Activated naive CD4-positive, alpha-beta T cell treated with anti-CD3 and anti-CD28 coated beads, Interleukin-2, amount 50 U/mL, for 24 hours (primary cell): ENCODE results near the gene LNX1.
A peak's percentile ranks its signal among the peaks of the same experiment; 100 is the strongest.
"Not testable (repeated sequence)": the region's sequence is repeated elsewhere in the genome, so short reads cannot be mapped to it uniquely, and the experiment has no call there.

ENCODE experiments used
- H3K27ac Mint-ChIP-seq: one replicate; pipeline ENCODE4 v1.8.0; 2021; ENCODE audit warnings: mild to moderate bottlenecking, mixed read lengths
- H3K27me3 Mint-ChIP-seq: one replicate; pipeline ENCODE4 v1.8.0; 2021; ENCODE audit warnings: mixed read lengths
- H3K36me3 Mint-ChIP-seq: one replicate; pipeline ENCODE4 v1.8.0; 2021; ENCODE audit warnings: mixed read lengths
- H3K4me1 Mint-ChIP-seq: one replicate; pipeline ENCODE4 v1.8.0; 2021; ENCODE audit warnings: mixed read lengths
- H3K4me3 Mint-ChIP-seq: one replicate; pipeline ENCODE4 v1.8.0; 2021; ENCODE audit warnings: mild to moderate bottlenecking, mixed read lengths
- H3K9me3 Mint-ChIP-seq: one replicate; pipeline ENCODE4 v1.8.0; 2021; ENCODE audit warnings: mixed read lengths

The LNX1 gene

GRCh38 chr4:53485658-53486040, 105.6 kb downstream of the LNX1 start:
- Mint-ChIP-seq H3K36me3 (no peaks in the 10 kb centered on the region), H3K4me1 (no peaks in the 10 kb centered on the region), H3K27me3 (peaks cover 19% of the 10 kb centered on the region), H3K9me3 (no peaks in the 10 kb centered on the region), H3K4me3 (no peak overlapping the region), H3K27ac (no peak overlapping the region)

DNA sequence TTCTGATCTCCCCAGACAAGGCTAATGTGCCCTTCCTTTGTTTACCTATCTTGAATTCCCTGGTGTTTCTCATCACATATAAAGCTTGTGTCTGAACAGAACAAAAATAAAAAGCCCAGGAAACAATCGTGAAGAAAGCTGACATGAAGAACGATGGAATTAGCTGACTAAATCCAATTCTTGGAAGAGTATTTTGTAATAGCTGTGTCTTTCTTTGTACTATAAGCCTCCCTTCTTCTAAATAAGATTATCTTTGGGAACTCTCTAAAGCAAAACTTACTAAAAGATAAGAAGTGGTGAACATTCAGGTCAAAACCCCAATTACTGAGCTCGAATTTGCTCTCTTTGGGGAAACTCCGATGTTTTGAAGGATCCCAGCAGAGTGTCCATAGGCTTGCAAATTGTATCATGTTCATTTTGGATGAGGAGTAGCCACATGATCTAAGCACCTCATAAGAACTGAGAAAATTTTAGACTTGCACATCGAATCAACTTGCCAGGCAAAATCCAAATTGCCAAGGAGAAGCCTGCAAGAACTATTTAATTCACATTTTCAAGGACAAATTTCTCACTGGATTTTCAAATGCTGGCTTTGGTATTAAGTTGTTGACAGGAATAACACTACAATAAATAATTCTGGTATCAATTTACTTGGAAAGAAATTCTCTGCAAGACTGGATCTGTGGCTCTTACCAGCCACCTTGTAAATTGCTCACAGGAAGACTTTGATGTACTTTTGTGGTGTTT, 106.2 kb downstream of the LNX1 start:
- Mint-ChIP-seq H3K36me3 (no peaks in the 10 kb centered on the region), H3K27ac (no peak overlapping the region), H3K4me3 (no peak overlapping the region), H3K9me3 (no peaks in the 10 kb centered on the region), H3K27me3 (peaks cover 18% of the 10 kb centered on the region), H3K4me1 (no peaks in the 10 kb centered on the region)

DNA sequence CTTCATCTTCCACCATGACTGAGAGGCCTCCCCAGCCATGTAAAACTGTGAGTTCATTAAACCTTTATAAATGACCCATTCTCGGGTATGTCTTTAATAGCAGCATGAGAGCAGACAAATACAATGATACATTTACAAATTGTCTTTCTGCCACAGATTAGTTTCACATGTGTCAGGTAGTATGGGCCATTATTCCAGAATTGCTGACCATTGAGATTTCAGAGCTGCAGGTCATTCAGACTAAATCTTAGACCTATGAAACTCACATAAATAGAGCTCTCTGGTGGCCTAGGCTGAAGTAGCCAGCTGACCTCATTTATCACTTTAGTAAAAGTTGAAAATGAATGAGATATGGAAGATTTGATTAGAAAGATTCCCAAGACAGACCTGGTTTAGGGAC, 108.0 kb downstream of the LNX1 start:
- H3K36me3 Mint-ChIP-seq, result no peaks in the 10 kb centered on the region
- H3K4me1 Mint-ChIP-seq, result no peaks in the 10 kb centered on the region
- H3K27me3 Mint-ChIP-seq, result peaks cover 19% of the 10 kb centered on the region

GRCh38 chr4:53481586-53481985, 109.7 kb downstream of the LNX1 start:
- Mint-ChIP-seq H3K4me1 (no peaks in the 10 kb centered on the region), H3K27me3 (peaks cover 18% of the 10 kb centered on the region), H3K27ac (no peak overlapping the region), H3K36me3 (no peaks in the 10 kb centered on the region), H3K4me3 (no peak overlapping the region), H3K9me3 (no peaks in the 10 kb centered on the region)

More for the DNA sequence above, 108.0 kb downstream of the LNX1 start:
- H3K27ac Mint-ChIP-seq, result no peak overlapping the region
- H3K9me3 Mint-ChIP-seq, result no peaks in the 10 kb centered on the region
- H3K4me3 Mint-ChIP-seq, result no peak overlapping the region

- H3K27ac Mint-ChIP-seq, result no peak overlapping the region
- H3K4me3 Mint-ChIP-seq, result no peak overlapping the region
- peaks cover 18% of the 10 kb centered on the region for H3K27me3 Mint-ChIP-seq
- no peaks in the 10 kb centered on the region for H3K9me3 Mint-ChIP-seq
- no peaks in the 10 kb centered on the region for H3K4me1 Mint-ChIP-seq
- no peaks in the 10 kb centered on the region for H3K36me3 Mint-ChIP-seq
Observed at GRCh38 chr4:53480909-53481308, 110.4 kb downstream of the LNX1 start.

DNA sequence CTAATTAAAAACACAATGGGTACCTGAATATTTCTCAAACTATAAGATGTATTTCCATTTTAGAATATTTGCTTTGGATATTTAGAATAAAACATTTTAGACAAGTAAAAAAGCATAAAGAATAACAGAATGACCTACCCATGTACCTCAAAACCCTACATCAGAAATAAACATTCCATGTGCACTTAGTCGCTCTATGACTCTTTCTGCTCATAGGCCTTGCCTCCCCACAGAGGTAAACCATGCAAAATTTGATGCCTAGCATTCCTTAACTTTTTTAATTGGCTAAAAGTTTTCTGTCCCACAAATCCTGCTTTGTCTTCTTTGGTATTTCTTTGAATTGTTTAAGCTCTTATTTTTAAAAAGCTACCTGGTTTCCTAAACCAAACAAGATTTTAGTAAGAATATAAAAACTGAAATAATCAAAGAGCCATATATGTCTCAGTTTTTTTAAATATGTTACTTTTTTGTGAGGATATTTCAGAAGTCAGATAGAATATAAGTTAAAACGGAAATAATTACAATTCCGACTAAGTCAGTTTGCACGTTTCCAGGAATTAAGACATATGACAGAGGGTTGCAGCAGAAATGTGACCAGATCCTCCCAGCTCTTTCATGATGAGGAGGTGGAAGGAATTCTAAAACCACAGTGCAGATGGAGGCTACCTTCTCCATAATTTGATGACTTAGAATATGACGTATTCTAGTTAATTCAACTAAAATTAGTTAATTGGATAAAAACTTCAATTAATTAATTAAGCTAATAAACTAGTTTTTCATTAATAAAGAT, 111.4 kb downstream of the LNX1 start:
- no peak overlapping the region for H3K4me3 Mint-ChIP-seq
- peaks cover 17% of the 10 kb centered on the region for H3K27me3 Mint-ChIP-seq
- H3K36me3 Mint-ChIP-seq, result no peaks in the 10 kb centered on the region
- H3K4me1 Mint-ChIP-seq, result no peaks in the 10 kb centered on the region
- no peaks in the 10 kb centered on the region for H3K9me3 Mint-ChIP-seq
- no peak overlapping the region for H3K27ac Mint-ChIP-seq

DNA sequence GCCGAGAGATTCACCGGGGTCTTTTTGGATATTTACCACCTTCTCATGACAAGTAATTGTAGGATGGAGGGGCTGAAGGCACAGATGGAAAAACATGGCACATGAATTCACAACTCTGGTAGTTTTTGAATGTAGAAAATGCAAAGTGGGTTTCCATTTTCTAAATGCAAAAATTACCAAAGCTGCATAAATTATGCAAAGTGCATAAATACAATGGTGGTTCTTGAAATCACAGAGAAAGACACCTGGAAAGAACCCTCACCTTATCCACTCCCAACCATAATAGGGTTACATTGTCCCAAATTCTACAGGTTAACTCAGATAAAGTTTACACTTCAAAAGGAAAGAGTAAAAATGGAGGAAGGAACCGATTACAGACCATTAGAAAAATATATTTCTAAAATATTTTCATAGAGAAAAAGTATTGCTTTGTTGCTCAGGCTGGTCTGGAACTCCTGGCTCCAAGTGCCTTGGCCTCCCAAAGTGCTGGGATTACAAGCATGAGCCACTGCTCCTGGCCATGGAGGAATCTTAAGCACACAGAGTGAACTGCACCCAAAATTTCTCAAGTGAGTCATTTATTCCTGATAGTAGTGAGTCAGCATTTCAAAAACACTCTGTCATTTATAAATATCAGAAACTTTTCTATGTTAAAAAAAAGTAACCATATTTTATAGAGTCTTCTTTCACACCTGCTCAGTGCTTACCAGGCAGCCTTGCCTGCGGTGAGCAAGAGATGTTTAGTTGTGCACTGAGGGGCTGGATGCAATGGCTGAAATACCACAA, 112.4 kb downstream of the LNX1 start:
- no peaks in the 10 kb centered on the region for H3K36me3 Mint-ChIP-seq
- H3K9me3 Mint-ChIP-seq, result no peaks in the 10 kb centered on the region
- no peaks in the 10 kb centered on the region for H3K4me1 Mint-ChIP-seq

GRCh38 chr4:53477636-53478035, 113.7 kb downstream of the LNX1 start:
- peaks cover 9% of the 10 kb centered on the region for H3K9me3 Mint-ChIP-seq
- H3K27ac Mint-ChIP-seq, result no peak overlapping the region
- no peaks in the 10 kb centered on the region for H3K36me3 Mint-ChIP-seq
- H3K27me3 Mint-ChIP-seq, result peaks cover 9% of the 10 kb centered on the region
- H3K4me1 Mint-ChIP-seq, result no peaks in the 10 kb centered on the region
- no peak overlapping the region for H3K4me3 Mint-ChIP-seq

More for the DNA sequence above, 112.4 kb downstream of the LNX1 start:
- no peak overlapping the region for H3K4me3 Mint-ChIP-seq
- H3K27ac Mint-ChIP-seq, result peak overlapping the region; percentile 52
- peaks cover 14% of the 10 kb centered on the region for H3K27me3 Mint-ChIP-seq

- H3K4me1 Mint-ChIP-seq, result no peaks in the 10 kb centered on the region
- no peaks in the 10 kb centered on the region for H3K36me3 Mint-ChIP-seq
- no peak overlapping the region for H3K4me3 Mint-ChIP-seq
- peaks cover 9% of the 10 kb centered on the region for H3K27me3 Mint-ChIP-seq
- peaks cover 9% of the 10 kb centered on the region for H3K9me3 Mint-ChIP-seq
- no peak overlapping the region for H3K27ac Mint-ChIP-seq
Observed at GRCh38 chr4:53477038-53477565, 114.2 kb downstream of the LNX1 start.

DNA sequence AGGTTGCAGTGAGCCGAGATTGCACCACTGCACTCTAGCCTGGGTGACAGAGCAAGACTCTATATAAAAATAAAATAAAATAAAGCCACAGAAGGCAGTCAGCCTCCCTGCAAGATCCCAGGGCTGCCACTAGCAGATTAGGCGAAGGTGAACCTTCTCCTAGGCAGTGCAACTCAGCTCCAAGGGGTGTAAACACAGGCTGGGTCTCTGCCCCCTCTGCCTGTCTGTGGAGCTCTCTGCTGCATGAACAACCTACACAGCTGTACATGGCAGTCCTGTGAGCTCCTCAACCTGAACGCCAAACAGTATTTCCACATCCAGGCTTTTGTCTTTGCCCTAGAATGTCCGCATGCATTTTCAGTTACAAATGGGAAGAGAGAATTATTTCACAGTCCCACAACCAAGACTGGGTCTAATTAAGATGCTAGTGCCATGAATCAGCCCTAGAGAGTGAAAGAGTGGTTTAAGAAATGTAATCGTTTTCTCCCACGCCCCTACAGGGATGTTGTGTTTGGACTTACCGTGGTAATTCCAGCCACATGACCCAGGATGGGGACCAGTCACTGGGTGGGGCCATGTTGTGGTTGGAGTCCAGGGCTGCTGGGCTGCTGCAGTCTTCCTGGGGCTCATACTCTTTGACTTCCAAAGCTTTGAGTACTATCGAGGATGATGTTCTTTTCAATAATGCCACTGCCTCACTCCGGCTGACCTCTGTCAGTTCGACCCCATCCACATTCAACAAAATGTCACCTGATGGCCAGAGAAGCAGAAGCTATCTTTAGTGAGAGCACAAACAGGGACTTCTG, 114.9 kb downstream of the LNX1 start:
- H3K4me3 Mint-ChIP-seq, result no peak overlapping the region
- H3K36me3 Mint-ChIP-seq, result no peaks in the 10 kb centered on the region
- H3K27ac Mint-ChIP-seq, result no peak overlapping the region

DNA sequence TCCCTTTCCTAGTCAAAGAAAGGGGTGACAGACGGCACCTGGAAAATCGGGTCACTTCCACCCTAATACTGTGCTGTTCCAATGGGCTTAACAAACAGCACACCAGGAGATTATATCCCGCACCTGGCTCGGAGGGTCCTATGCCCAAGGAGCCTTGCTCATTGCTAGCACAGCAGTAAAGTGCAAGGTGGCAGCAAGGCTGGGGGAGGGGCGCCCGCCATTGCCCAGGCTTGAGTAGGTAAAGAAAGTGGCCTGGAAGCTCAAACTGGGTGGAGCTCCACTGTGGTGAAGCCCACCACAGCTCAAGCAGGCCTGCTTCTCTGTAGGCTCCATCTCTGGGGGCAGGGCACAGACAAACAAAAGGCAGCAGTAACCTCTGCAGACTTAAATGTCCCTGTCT, 124.7 kb downstream of the LNX1 start:
- H3K9me3 Mint-ChIP-seq, H3K4me1 Mint-ChIP-seq, H3K4me3 Mint-ChIP-seq, H3K27me3 Mint-ChIP-seq, H3K27ac Mint-ChIP-seq, H3K36me3 Mint-ChIP-seq: not testable (repeated sequence)

More for the DNA sequence above, 114.9 kb downstream of the LNX1 start:
- H3K9me3 Mint-ChIP-seq, result peaks cover 9% of the 10 kb centered on the region
- H3K27me3 Mint-ChIP-seq, result peaks cover 3% of the 10 kb centered on the region
- no peaks in the 10 kb centered on the region for H3K4me1 Mint-ChIP-seq

GRCh38 chr4:53465891-53466290, 125.4 kb downstream of the LNX1 start:
- Mint-ChIP-seq H3K27ac (no peak overlapping the region), H3K36me3 (peaks cover 11% of the 10 kb centered on the region), H3K9me3 (no peaks in the 10 kb centered on the region), H3K4me1 (no peaks in the 10 kb centered on the region), H3K27me3 (no peaks in the 10 kb centered on the region), H3K4me3 (no peak overlapping the region)

DNA sequence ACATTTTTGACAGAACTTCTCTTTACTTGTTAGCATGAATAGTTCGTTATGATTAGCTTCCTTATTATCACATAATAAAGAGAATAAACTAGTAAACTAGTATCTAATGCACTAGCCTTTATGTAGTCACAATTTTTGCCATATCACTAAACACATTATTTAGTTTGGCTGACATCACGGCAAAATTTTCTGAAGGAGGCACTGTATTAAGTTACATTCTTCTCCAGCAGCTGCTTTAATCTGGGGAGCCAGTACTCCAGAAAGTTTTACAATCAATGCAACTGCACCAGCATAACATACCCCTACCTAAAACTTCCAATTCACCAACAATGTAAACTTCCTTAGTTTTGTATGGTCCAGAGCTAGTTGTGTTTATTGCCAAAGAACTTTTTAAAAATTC, 126.0 kb downstream of the LNX1 start:
- peaks cover 14% of the 10 kb centered on the region for H3K36me3 Mint-ChIP-seq
- H3K4me3 Mint-ChIP-seq, result no peak overlapping the region
- no peaks in the 10 kb centered on the region for H3K4me1 Mint-ChIP-seq
- no peaks in the 10 kb centered on the region for H3K9me3 Mint-ChIP-seq
- no peaks in the 10 kb centered on the region for H3K27me3 Mint-ChIP-seq
- no peak overlapping the region for H3K27ac Mint-ChIP-seq

GRCh38 chr4:53463340-53463739, 127.9 kb downstream of the LNX1 start:
- Mint-ChIP-seq H3K36me3 (peaks cover 22% of the 10 kb centered on the region), H3K4me3 (no peak overlapping the region), H3K4me1 (no peaks in the 10 kb centered on the region), H3K9me3 (no peaks in the 10 kb centered on the region), H3K27ac (no peak overlapping the region), H3K27me3 (no peaks in the 10 kb centered on the region)

- no peaks in the 10 kb centered on the region for H3K4me1 Mint-ChIP-seq
- H3K27ac Mint-ChIP-seq, result no peak overlapping the region
- no peak overlapping the region for H3K4me3 Mint-ChIP-seq
- peaks cover 18% of the 10 kb centered on the region for H3K36me3 Mint-ChIP-seq
- H3K27me3 Mint-ChIP-seq, result no peaks in the 10 kb centered on the region
- no peaks in the 10 kb centered on the region for H3K9me3 Mint-ChIP-seq
Observed at GRCh38 chr4:53461244-53461643, 130.0 kb downstream of the LNX1 start.
